A673 (cell line): ENCODE data around the gene ZDHHC16.

Experiments used
- CTCF ChIP-seq: fragments of 300-800, 200-600 bp; sonication (generic); conservative IDR thresholded peaks from 2 replicates; pipeline ENCODE4 v1.5.1; 2017; ENCODE audit warnings: low read depth, mild to moderate bottlenecking, antibody characterized with exemption, low read length, moderate library complexity, mixed read lengths
- EZH2 ChIP-seq: fragments of 200-600 bp; sonication (generic); IDR thresholded peaks from 2 replicates; pipeline ENCODE4 v1.6.1; 2017; ENCODE audit warnings: borderline replicate concordance, low read depth, mild to moderate bottlenecking, mixed read lengths, antibody characterized with exemption, low read length; ENCODE audit not compliant: poor library complexity, severe bottlenecking

GRCh38 chr10:97490592-97490991 lies 44.6 kb downstream of the ZDHHC16 start:
- no peak for TF ChIP-seq CTCF
- TF ChIP-seq EZH2: no peak
